ENCODE data around the gene ZNF225. TPM values are rescaled to one million over a fixed set of nuclear protein-coding genes. Genes with fewer than 3 reads are reported as not detected.

ZNF225 gene
- total RNA-seq (ENCODE audit: low replicate concordance) = 6.7 and 8.8 TPM in 2 replicates

GRCh38 chr19:44113138-44113783 is at the start of gene ZNF225:
Gene ZNF225 (plus strand): TSS chr19:44113399. CDS start chr19:44115828, 2,429 bp downstream.

DNA sequence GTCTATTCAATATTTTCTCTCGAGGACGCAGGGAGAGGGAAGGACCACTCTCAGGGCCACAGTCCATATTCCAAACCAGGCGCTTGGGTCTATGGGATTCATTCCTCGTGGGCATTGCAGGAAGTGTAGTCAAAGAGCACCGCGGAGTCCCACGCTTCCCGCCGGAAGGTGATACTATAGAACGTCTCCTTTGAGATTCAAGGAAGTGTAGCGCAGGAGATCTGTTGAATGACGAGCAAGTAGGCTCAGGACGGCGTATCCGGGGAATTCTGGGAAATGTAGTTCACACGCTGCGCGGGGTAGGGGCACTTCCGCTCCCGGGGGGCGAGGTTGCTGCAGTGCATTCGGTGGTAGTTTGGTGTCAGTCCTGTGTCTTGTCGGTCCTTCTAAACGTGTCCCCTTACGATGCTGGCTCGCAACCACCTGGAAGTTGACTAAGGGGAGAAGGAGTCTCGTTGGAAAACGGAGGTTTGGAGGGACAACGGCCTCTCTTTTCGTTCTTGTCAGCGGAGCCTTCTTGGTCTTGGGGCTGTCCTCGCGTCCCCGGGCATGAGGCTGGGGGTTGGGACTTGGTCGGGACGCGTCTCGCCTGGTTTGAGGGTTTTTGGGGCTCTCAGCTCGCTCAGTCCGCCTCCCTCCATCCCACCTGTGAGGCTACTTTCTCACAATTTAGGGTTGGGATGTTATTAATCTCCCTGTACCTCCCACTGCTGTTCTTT is 41.2 kb upstream of the ZNF225 start, which contains the start of gene ZNF284:
ZNF284 (plus strand) TSS at position 336 of the 719 bp plus-strand sequence. CDS start 4,231 bp downstream, outside the sequence.

GRCh38 chr19:44093931-44094765 is 19.1 kb upstream of the ZNF225 start, which contains the start of gene ZNF224:
Gene ZNF224 (plus strand): TSS chr19:44094361. CDS start chr19:44097874, 3,513 bp downstream.

GRCh38 chr19:44141191-44142058 is 28.2 kb downstream of the ZNF225 start, which contains the start of gene ZNF234:
Gene ZNF234 (plus strand): TSS chr19:44141554. CDS start chr19:44144633, 3,079 bp downstream.

GRCh38 chr19:44164673-44165512 is 51.7 kb downstream of the ZNF225 start, which contains the start of gene ZNF226:
Gene ZNF226 (plus strand): TSS chr19:44165100. CDS start chr19:44170081, 4,981 bp downstream.

Other genes with a start within 250 kb of the ZNF225 start
- gene ZNF404, start 229.4 kb upstream of the ZNF225 start, total RNA-seq (ENCODE audit: low replicate concordance) = 2.6 TPM in 2 replicates
- gene ZNF45, start 178.1 kb upstream of the ZNF225 start, total RNA-seq (ENCODE audit: low replicate concordance) = 15.5 and 16.1 TPM in 2 replicates
- 6.3 and 8.4 TPM in 2 replicates for gene ZNF221, start 162.2 kb upstream of the ZNF225 start, total RNA-seq (ENCODE audit: low replicate concordance)
- gene ZNF155, start 129.2 kb upstream of the ZNF225 start, total RNA-seq (ENCODE audit: low replicate concordance) = 7.0 and 9.8 TPM in 2 replicates
- gene ZNF230, start 110.4 kb upstream of the ZNF225 start, total RNA-seq (ENCODE audit: low replicate concordance) = 3.3 and 8.7 TPM in 2 replicates
- gene ZNF222, start 88.0 kb upstream of the ZNF225 start, total RNA-seq (ENCODE audit: low replicate concordance) = 4.3 and 8.9 TPM in 2 replicates
- gene ZNF223, start 61.4 kb upstream of the ZNF225 start, total RNA-seq (ENCODE audit: low replicate concordance) = 4.2 and 6.1 TPM in 2 replicates
- gene ZNF284, start 41.2 kb upstream of the ZNF225 start, total RNA-seq (ENCODE audit: low replicate concordance) = 2.1 and 3.3 TPM in 2 replicates
- 27.6 and 28.4 TPM in 2 replicates for gene ZNF224, start 19.0 kb upstream of the ZNF225 start, total RNA-seq (ENCODE audit: low replicate concordance)
- 8.1 and 9.2 TPM in 2 replicates for gene ZNF234, start 28.2 kb downstream of the ZNF225 start, total RNA-seq (ENCODE audit: low replicate concordance)
- 16.3 and 24.9 TPM in 2 replicates for gene ZNF226, start 51.7 kb downstream of the ZNF225 start, total RNA-seq (ENCODE audit: low replicate concordance)
- gene ZNF227, start 99.1 kb downstream of the ZNF225 start, total RNA-seq (ENCODE audit: low replicate concordance) = 13.5 and 16.5 TPM in 2 replicates
- 1.3 and 2.2 TPM in 2 replicates for gene ZNF233, start 146.5 kb downstream of the ZNF225 start, total RNA-seq (ENCODE audit: low replicate concordance)
- 3.0 and 3.5 TPM in 2 replicates for gene ZNF235, start 191.6 kb downstream of the ZNF225 start, total RNA-seq (ENCODE audit: low replicate concordance)
- gene ZNF112, start 243.3 kb downstream of the ZNF225 start, total RNA-seq (ENCODE audit: low replicate concordance) = 6.7 and 7.1 TPM in 2 replicates